Glutamatergic neuron (in vitro differentiated cells): Measurements from ENCODE around the gene DYNLL1. TPM values are rescaled to one million over a fixed set of nuclear protein-coding genes. Genes with fewer than 3 reads are reported as not detected.
A peak's percentile ranks its signal among the peaks of the same experiment; 100 is the strongest.

Experiments
- DNase-seq: peaks from one replicate; pipeline ENCODE4 v3.0.0; 2022
- H3K27ac Mint-ChIP-seq: one replicate; pipeline ENCODE4 v1.8.0; 2020; ENCODE audit warnings: mild to moderate bottlenecking, mixed read lengths, inconsistent platforms; ENCODE audit not compliant: unreplicated experiment
- H3K27me3 Mint-ChIP-seq: one replicate; pipeline ENCODE4 v1.8.0; 2020; ENCODE audit warnings: mild to moderate bottlenecking, moderate library complexity, mixed read lengths, inconsistent platforms; ENCODE audit not compliant: unreplicated experiment
- H3K36me3 Mint-ChIP-seq: one replicate; pipeline ENCODE4 v1.8.0; 2020; ENCODE audit warnings: mild to moderate bottlenecking, mixed read lengths, inconsistent platforms; ENCODE audit not compliant: unreplicated experiment
- H3K4me1 Mint-ChIP-seq: one replicate; pipeline ENCODE4 v1.8.0; 2020; ENCODE audit warnings: mild to moderate bottlenecking, low read depth, mixed read lengths, inconsistent platforms; ENCODE audit not compliant: unreplicated experiment
- H3K4me3 Mint-ChIP-seq: one replicate; pipeline ENCODE4 v1.8.0; 2020; ENCODE audit warnings: mild to moderate bottlenecking, mixed read lengths, inconsistent platforms; ENCODE audit not compliant: unreplicated experiment
- H3K9me3 Mint-ChIP-seq: one replicate; pipeline ENCODE4 v1.8.0; 2020; ENCODE audit warnings: mild to moderate bottlenecking, moderate library complexity, mixed read lengths, inconsistent platforms; ENCODE audit not compliant: unreplicated experiment
- total RNA-seq: library from RNA; stranded (reverse); fragmentation: NEBNext Ultra II Directional; extraction: Animal tissue kit (Norgen Biotek cat#: 25700); gene quantifications from one replicate; pipeline ENCODE4 v1.2.1, GENCODE V29; 2021; ENCODE audit not compliant: unreplicated experiment
- TF ChIP-seq, protein P1 (sequence below): fragments of 200-600 bp; sonication (generic); IDR thresholded peaks from one replicate; pipeline ENCODE4 v1.5.0; 2021; ENCODE audit not compliant: partially characterized antibody, unreplicated experiment

Gene DYNLL1
- total RNA-seq, 1 donor from 2014 or later: 403 TPM

DNA sequence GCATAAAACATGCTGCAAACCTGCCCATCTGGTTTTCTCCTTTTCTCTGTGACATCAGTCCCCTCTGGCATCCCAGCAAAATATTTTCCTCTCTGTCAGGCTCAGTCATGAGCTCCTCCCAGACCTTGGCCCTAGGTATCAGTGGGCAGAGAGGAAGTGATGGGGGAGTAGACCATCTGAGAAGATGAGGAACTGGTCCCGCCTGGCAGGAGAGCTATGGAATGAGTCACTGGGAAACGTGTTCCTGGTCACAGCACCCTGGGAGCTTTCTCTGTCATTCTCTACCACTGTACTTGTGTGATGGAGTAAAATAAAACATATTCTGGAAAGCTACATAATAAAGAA, 21.3 kb upstream of the DYNLL1 start:
- Mint-ChIP-seq H3K27me3 (no peaks in the 10 kb centered on the region), H3K4me1 (peaks cover 12% of the 10 kb centered on the region), H3K4me3 (no peak overlapping the region), H3K27ac (peak overlapping the region; percentile 7), H3K36me3 (no peaks in the 10 kb centered on the region), H3K9me3 (peaks cover 2% of the 10 kb centered on the region)
- DNase-seq: no peak
- TF ChIP-seq, protein P1, sequence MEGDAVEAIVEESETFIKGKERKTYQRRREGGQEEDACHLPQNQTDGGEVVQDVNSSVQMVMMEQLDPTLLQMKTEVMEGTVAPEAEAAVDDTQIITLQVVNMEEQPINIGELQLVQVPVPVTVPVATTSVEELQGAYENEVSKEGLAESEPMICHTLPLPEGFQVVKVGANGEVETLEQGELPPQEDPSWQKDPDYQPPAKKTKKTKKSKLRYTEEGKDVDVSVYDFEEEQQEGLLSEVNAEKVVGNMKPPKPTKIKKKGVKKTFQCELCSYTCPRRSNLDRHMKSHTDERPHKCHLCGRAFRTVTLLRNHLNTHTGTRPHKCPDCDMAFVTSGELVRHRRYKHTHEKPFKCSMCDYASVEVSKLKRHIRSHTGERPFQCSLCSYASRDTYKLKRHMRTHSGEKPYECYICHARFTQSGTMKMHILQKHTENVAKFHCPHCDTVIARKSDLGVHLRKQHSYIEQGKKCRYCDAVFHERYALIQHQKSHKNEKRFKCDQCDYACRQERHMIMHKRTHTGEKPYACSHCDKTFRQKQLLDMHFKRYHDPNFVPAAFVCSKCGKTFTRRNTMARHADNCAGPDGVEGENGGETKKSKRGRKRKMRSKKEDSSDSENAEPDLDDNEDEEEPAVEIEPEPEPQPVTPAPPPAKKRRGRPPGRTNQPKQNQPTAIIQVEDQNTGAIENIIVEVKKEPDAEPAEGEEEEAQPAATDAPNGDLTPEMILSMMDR: no peak

DNA sequence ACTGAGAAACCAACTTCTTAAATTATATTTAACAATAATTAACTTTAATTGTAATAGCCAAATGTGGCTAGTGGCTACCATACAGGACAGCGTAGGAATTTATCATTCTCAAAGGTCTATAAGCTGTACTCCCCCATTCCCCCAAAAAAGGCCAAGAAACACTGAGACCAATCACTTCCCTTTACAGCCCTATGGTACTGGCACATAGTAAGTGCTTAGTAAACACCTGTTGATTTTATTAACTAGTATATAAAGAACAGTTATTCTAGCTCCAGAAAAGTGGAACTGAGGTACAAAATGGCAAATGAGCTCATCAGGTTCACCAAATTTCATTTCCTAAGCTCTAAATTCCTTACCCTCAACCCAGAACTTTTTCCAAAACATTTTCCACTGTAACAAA, 20.3 kb upstream of the DYNLL1 start:
- Mint-ChIP-seq H3K27ac (peak overlapping the region; percentile 68), H3K4me1 (peaks cover 18% of the 10 kb centered on the region), H3K36me3 (no peaks in the 10 kb centered on the region), H3K4me3 (no peak overlapping the region), H3K27me3 (peaks cover 2% of the 10 kb centered on the region), H3K9me3 (peaks cover 2% of the 10 kb centered on the region)
- TF ChIP-seq, protein P1: no peak
- no peak for DNase-seq

DNA sequence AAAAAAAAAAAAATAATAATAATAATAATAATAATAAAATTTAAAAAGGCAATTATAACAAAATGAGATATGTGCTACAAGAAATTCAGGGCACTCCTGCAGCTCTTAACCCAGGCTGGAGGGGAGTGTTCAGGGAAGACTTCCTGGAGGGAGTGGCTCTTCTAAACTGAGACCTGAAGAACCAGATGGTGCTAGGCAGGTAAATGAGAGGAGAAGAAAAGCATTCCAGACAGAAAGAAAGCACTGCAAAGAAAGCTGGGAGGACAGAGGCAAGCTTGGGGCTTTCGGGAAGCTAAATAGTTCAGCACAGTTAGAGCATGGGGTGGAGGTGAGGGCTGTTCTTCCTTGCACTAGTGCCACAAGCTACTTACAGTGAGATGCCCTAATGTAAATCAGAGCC, 16.5 kb upstream of the DYNLL1 start:
- H3K27ac Mint-ChIP-seq: peak overlapping the region; percentile 30
- H3K27me3 Mint-ChIP-seq: peaks cover 2% of the 10 kb centered on the region
- TF ChIP-seq, protein P1: no peak
- H3K9me3 Mint-ChIP-seq: peaks cover 2% of the 10 kb centered on the region
- no peak for DNase-seq
- no peaks in the 10 kb centered on the region for H3K36me3 Mint-ChIP-seq
- peaks cover 14% of the 10 kb centered on the region for H3K4me1 Mint-ChIP-seq
- peak overlapping the region; percentile 2 for H3K4me3 Mint-ChIP-seq

DNA sequence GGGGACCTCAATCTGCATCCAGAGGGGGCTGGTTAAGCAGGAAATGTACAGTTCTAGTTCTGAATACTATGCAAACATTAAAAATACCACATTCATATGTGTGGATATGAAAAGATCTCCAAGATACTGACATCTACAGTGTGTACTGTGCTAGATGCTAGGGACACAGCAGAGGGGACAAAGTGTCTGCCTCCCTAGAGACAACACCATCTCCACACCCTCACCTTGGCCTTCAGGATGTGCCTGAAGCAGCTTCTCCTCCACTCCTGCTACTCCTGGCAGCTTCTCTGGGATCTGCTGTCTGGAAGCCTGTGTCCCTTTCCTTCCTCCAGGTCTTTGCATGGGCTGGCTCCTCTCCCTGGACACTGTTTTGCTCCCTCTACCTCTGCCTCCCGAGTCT, 15.7 kb upstream of the DYNLL1 start:
- TF ChIP-seq, protein P1: no peak
- peaks cover 2% of the 10 kb centered on the region for H3K9me3 Mint-ChIP-seq
- peaks cover 10% of the 10 kb centered on the region for H3K4me1 Mint-ChIP-seq
- no peak overlapping the region for H3K4me3 Mint-ChIP-seq
- peaks cover 2% of the 10 kb centered on the region for H3K27me3 Mint-ChIP-seq
- no peak for DNase-seq
- H3K27ac Mint-ChIP-seq: peak overlapping the region; percentile 30
- H3K36me3 Mint-ChIP-seq: no peaks in the 10 kb centered on the region

DNA sequence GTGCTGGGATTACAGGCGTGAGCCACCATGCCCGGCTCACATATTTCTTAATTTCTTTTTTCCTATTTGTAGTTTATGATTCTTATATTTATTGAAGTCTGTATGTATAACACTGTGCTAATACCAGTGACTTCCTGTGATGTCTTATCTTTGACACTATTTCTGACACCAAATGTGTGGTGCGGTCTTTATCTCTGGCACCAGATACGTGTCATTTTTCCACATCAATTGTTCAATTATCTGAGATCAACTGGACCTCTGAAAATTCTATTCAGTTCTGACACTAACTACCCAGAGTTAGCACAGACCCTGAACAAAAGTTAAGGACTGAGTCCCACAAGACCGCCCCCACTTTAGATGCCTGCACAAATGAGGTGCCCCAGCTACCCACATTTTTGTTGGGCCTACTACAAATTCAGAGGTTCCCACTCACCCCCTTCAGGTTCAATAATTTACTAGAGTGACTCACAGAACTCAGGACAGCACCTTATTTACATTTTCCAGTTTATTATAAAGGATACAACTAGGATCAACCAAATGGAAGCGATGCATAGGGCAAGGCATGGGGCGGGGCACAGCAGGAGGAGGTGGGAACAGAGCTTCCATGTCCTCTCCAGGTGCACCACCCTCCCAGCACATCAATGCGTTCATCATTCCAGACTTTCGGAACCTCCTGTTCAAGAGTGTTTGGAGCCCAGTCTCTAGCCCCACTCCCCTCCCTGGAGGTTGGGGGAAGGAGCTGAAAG, 14.7 kb upstream of the DYNLL1 start:
- Mint-ChIP-seq H3K4me1 (peaks cover 7% of the 10 kb centered on the region), H3K27me3 (peaks cover 2% of the 10 kb centered on the region)
- TF ChIP-seq, protein P1: no peak

More for the DNA sequence above, 14.7 kb upstream of the DYNLL1 start:
- Mint-ChIP-seq H3K4me3 (no peak overlapping the region), H3K9me3 (peaks cover 2% of the 10 kb centered on the region), H3K36me3 (no peaks in the 10 kb centered on the region), H3K27ac (no peak overlapping the region)
- no peak for DNase-seq
